ENCODE data around the gene PARD3.

DNA sequence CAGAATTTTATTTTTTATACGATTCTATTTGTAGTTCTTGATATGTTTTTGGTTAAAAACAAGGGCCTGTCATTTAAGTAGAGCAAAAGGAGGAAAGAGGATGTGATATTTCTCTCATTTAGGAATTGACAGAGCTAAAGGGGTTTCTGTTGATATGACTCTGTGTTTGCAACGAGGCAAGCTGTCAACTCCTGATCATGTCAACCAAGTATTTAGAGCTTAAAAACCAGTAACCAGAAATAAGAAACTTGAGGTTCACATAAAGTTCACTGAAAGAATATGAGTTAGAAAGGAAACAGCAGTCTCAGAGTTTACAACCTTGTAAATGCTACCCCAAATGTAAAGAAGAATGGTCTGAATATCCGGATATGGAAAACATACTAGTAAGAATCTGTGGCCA, 434.2 kb downstream of the PARD3 start:
- no peak for TF ChIP-seq POLR2A (IDR thresholded peaks at IDR 0.05; ENCODE audit: low read depth)
- TF ChIP-seq POLR2AphosphoS5 (IDR thresholded peaks at IDR 0.05), result no peak
- TF ChIP-seq, protein P1, sequence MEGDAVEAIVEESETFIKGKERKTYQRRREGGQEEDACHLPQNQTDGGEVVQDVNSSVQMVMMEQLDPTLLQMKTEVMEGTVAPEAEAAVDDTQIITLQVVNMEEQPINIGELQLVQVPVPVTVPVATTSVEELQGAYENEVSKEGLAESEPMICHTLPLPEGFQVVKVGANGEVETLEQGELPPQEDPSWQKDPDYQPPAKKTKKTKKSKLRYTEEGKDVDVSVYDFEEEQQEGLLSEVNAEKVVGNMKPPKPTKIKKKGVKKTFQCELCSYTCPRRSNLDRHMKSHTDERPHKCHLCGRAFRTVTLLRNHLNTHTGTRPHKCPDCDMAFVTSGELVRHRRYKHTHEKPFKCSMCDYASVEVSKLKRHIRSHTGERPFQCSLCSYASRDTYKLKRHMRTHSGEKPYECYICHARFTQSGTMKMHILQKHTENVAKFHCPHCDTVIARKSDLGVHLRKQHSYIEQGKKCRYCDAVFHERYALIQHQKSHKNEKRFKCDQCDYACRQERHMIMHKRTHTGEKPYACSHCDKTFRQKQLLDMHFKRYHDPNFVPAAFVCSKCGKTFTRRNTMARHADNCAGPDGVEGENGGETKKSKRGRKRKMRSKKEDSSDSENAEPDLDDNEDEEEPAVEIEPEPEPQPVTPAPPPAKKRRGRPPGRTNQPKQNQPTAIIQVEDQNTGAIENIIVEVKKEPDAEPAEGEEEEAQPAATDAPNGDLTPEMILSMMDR (IDR thresholded peaks at IDR 0.05), result no peak
- TF ChIP-seq EP300 (IDR thresholded peaks at IDR 0.05), result no peak
